WTC11 (cell line): ENCODE results near the gene YTHDF1. TPM values are rescaled to one million over a fixed set of nuclear protein-coding genes. Genes with fewer than 3 reads are reported as not detected.

ENCODE experiments used
- ATAC-seq: fragments of 200-7000 bp; cut with Tn5 transposase; 2 replicates; pipeline ENCODE4 v1.10.0; 2021; ENCODE audit warnings: mild to moderate bottlenecking, moderate library complexity
- CTCF ChIA-PET: fragments of 300-600 bp; sonication (Branson Sonifier 250); formaldehyde crosslinking; loops from one replicate; lab custom pipeline; 2021; ENCODE audit warnings: antibody characterized with exemption; lab: Charles Lee
- POLR2A ChIA-PET: fragments of 350-600 bp; sonication (Branson Sonifier 250); formaldehyde crosslinking; loops from one replicate; lab custom pipeline; 2021; ENCODE audit warnings: antibody characterized with exemption; lab: Charles Lee
- DNase-seq: peaks from one replicate; pipeline ENCODE4 v3.0.0; 2021; ENCODE audit warnings: low spot score
- H3K27ac Mint-ChIP-seq: 2 replicates; pipeline ENCODE4 v1.8.0; 2021; ENCODE audit warnings: mixed read lengths
- H3K27me3 Mint-ChIP-seq: 2 replicates; pipeline ENCODE4 v1.8.0; 2021; ENCODE audit warnings: low read depth, mild to moderate bottlenecking, moderate library complexity, mixed read lengths
- H3K36me3 Mint-ChIP-seq: 2 replicates; pipeline ENCODE4 v1.8.0; 2021; ENCODE audit warnings: mixed read lengths
- H3K4me1 Mint-ChIP-seq: 2 replicates; pipeline ENCODE4 v1.8.0; 2022; ENCODE audit warnings: mixed read lengths
- H3K4me3 Mint-ChIP-seq: 2 replicates; pipeline ENCODE4 v1.8.0; 2021; ENCODE audit warnings: mild to moderate bottlenecking, moderate library complexity, mixed read lengths
- H3K9me3 Mint-ChIP-seq: 2 replicates; pipeline ENCODE4 v1.8.0; 2021; ENCODE audit warnings: mixed read lengths
- ATF1 ChIP-seq: sonication (generic); formaldehyde crosslinking; IDR thresholded peaks from 2 replicates; pipeline ENCODE4 v1.8.1; 2023; ENCODE audit warnings: mild to moderate bottlenecking, moderate library complexity, missing genetic modification reagents
- ESRRA ChIP-seq: sonication (generic); formaldehyde crosslinking; IDR thresholded peaks from 2 replicates; pipeline ENCODE4 v1.8.1; 2022; ENCODE audit warnings: mild to moderate bottlenecking, missing genetic modification reagents, borderline replicate concordance
- ETV6 ChIP-seq: sonication (generic); formaldehyde crosslinking; IDR thresholded peaks from 2 replicates; pipeline ENCODE4 v1.8.1; 2022; ENCODE audit warnings: mild to moderate bottlenecking, missing genetic modification reagents
- GRHL2 ChIP-seq: fragments of 250-450 bp; sonication (Bioruptor Pico); IDR thresholded peaks from 2 replicates; pipeline ENCODE4 v1.8.0; 2022; ENCODE audit warnings: mild to moderate bottlenecking, moderate library complexity; ENCODE audit not compliant: insufficient replicate concordance, severe bottlenecking
- NR3C1 ChIP-seq: sonication (generic); formaldehyde crosslinking; conservative IDR thresholded peaks from 2 replicates; pipeline ENCODE4 v1.8.1; 2023; ENCODE audit warnings: low read depth, mild to moderate bottlenecking, missing genetic modification reagents
- OVOL2 ChIP-seq: fragments of 250-450 bp; sonication (Bioruptor Pico); IDR thresholded peaks from 2 replicates; pipeline ENCODE4 v1.9.0; 2021; ENCODE audit warnings: mild to moderate bottlenecking, borderline replicate concordance
- SMAD4 ChIP-seq: sonication (generic); formaldehyde crosslinking; IDR thresholded peaks from 2 replicates; pipeline ENCODE4 v1.8.0; 2022; ENCODE audit warnings: mild to moderate bottlenecking, missing genetic modification reagents
- ZNF232 ChIP-seq: sonication (generic); formaldehyde crosslinking; IDR thresholded peaks from 2 replicates; pipeline ENCODE4 v1.8.0; 2022; ENCODE audit warnings: mild to moderate bottlenecking, missing genetic modification reagents
- ZNF317 ChIP-seq: sonication (generic); formaldehyde crosslinking; IDR thresholded peaks from 2 replicates; pipeline ENCODE4 v1.8.1; 2023; ENCODE audit warnings: low read depth, mild to moderate bottlenecking, moderate library complexity, missing genetic modification reagents, borderline replicate concordance
- ZNF396 ChIP-seq: fragments of 250-450 bp; sonication (Bioruptor Pico); IDR thresholded peaks from 2 replicates; pipeline ENCODE4 v1.8.0; 2021; ENCODE audit warnings: mild to moderate bottlenecking, moderate library complexity, borderline replicate concordance
- ZNF423 ChIP-seq: fragments of 250-450 bp; sonication (Bioruptor Pico); IDR thresholded peaks from 2 replicates; pipeline ENCODE4 v2.1.2; 2022; ENCODE audit warnings: mild to moderate bottlenecking, moderate library complexity
- total RNA-seq: library from RNA; stranded (reverse); gene quantifications from 3 replicates; pipeline ENCODE4 v1.2.3, GENCODE V29; 2021
- TF ChIP-seq, protein P1 (sequence below): fragments of 250-450 bp; sonication (Bioruptor Pico); IDR thresholded peaks from 2 replicates; pipeline ENCODE4 v1.9.0; 2021; ENCODE audit warnings: moderate library complexity, mild to moderate bottlenecking, inconsistent platforms, borderline replicate concordance
- TF ChIP-seq, protein P2 (sequence below): sonication (generic); formaldehyde crosslinking; IDR thresholded peaks from 2 replicates; pipeline ENCODE4 v1.8.0; 2022; ENCODE audit warnings: mild to moderate bottlenecking, missing genetic modification reagents
- TF ChIP-seq, protein P3 (sequence below): sonication (generic); formaldehyde crosslinking; IDR thresholded peaks from 2 replicates; pipeline ENCODE4 v1.8.1; 2023; ENCODE audit warnings: mild to moderate bottlenecking, missing genetic modification reagents, moderate library complexity
- TF ChIP-seq, protein P4 (sequence below): sonication (generic); formaldehyde crosslinking; IDR thresholded peaks from 2 replicates; pipeline ENCODE4 v1.8.1; 2023; ENCODE audit warnings: mild to moderate bottlenecking, moderate library complexity, missing genetic modification reagents
- TF ChIP-seq, protein P5 (sequence below): sonication (generic); formaldehyde crosslinking; IDR thresholded peaks from 2 replicates; pipeline ENCODE4 v1.8.1; 2022; ENCODE audit warnings: mild to moderate bottlenecking, missing genetic modification reagents, moderate library complexity, borderline replicate concordance
- TF ChIP-seq, protein P6 (sequence below): fragments of 250-450 bp; sonication (Bioruptor Pico); conservative IDR thresholded peaks from 2 replicates; pipeline ENCODE4 v1.9.0; 2021; ENCODE audit warnings: mild to moderate bottlenecking
- TF ChIP-seq, protein P7 (sequence below): sonication (generic); formaldehyde crosslinking; IDR thresholded peaks from 2 replicates; pipeline ENCODE4 v1.8.1; 2023; ENCODE audit warnings: mild to moderate bottlenecking, missing genetic modification reagents
- TF ChIP-seq, protein P8 (sequence below): sonication (generic); formaldehyde crosslinking; IDR thresholded peaks from 2 replicates; pipeline ENCODE4 v1.8.0; 2023; ENCODE audit warnings: missing genetic modification reagents, mild to moderate bottlenecking, borderline replicate concordance

Gene YTHDF1
- total RNA-seq, 1 experiment from 2014 or later, result 61.3 TPM

DNA sequence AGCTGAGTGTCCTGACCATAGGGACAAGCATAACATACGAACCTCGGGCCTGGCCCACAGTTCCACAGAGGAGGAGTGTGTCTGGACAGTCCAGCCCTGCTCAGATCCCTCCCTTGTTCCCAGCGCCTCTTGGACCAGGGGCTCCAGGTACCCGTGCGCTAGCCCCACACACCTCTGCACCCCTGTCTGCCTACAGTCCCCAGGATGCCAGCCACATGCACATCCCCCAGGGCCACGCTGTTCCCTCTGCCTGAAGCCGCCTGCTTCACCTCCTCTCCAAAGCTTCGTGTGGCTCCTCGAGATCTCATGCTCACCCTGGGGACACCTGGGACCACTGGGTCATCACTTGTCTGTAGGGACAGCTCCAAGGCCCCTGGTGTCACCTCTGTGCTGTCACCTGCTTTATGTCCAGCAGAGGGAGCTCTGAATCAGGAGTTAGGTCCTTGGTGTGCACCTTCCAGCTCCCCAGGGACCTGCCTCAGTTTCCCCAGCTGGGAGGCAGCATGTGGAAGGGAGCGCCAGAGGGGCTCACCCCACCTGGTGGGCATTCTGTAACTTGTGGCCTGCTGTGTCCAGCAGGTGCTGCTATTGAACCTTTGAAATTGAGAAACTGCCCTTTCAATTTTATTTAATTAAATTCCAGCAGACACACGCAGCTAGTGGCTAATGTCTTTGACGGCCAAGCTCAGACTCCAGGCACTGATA, 7.3 kb upstream of the YTHDF1 start (continued):
- TF ChIP-seq, protein P1, sequence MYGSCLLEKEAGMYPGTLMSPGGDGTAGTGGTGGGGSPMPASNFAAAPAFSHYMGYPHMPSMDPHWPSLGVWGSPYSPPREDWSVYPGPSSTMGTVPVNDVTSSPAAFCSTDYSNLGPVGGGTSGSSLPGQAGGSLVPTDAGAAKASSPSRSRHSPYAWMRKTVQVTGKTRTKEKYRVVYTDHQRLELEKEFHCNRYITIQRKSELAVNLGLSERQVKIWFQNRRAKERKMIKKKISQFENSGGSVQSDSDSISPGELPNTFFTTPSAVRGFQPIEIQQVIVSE (CRISPR knock-in tag), result no peak
- no peak for TF ChIP-seq ETV6 (CRISPR knock-in tag)
- no peak for TF ChIP-seq ZNF232 (CRISPR knock-in tag)
- no peak for TF ChIP-seq ZNF396 (CRISPR knock-in tag)
- TF ChIP-seq, protein P2, sequence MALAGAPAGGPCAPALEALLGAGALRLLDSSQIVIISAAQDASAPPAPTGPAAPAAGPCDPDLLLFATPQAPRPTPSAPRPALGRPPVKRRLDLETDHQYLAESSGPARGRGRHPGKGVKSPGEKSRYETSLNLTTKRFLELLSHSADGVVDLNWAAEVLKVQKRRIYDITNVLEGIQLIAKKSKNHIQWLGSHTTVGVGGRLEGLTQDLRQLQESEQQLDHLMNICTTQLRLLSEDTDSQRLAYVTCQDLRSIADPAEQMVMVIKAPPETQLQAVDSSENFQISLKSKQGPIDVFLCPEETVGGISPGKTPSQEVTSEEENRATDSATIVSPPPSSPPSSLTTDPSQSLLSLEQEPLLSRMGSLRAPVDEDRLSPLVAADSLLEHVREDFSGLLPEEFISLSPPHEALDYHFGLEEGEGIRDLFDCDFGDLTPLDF, result no peak
- TF ChIP-seq ATF1 (CRISPR knock-in tag), result no peak
- TF ChIP-seq NR3C1 (CRISPR knock-in tag), result no peak
- TF ChIP-seq, protein P3, sequence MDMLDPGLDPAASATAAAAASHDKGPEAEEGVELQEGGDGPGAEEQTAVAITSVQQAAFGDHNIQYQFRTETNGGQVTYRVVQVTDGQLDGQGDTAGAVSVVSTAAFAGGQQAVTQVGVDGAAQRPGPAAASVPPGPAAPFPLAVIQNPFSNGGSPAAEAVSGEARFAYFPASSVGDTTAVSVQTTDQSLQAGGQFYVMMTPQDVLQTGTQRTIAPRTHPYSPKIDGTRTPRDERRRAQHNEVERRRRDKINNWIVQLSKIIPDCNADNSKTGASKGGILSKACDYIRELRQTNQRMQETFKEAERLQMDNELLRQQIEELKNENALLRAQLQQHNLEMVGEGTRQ (CRISPR knock-in tag), result 0 out of 2 replicates have a peak, but pooled peaks have one; percentile 10
- TF ChIP-seq, protein P4, sequence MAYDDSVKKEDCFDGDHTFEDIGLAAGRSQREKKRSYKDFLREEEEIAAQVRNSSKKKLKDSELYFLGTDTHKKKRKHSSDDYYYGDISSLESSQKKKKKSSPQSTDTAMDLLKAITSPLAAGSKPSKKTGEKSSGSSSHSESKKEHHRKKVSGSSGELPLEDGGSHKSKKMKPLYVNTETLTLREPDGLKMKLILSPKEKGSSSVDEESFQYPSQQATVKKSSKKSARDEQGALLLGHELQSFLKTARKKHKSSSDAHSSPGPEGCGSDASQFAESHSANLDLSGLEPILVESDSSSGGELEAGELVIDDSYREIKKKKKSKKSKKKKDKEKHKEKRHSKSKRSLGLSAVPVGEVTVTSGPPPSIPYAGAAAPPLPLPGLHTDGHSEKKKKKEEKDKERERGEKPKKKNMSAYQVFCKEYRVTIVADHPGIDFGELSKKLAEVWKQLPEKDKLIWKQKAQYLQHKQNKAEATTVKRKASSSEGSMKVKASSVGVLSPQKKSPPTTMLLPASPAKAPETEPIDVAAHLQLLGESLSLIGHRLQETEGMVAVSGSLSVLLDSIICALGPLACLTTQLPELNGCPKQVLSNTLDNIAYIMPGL (CRISPR knock-in tag), result no peak
- TF ChIP-seq SMAD4 (CRISPR knock-in tag), result no peak
- TF ChIP-seq, protein P5, sequence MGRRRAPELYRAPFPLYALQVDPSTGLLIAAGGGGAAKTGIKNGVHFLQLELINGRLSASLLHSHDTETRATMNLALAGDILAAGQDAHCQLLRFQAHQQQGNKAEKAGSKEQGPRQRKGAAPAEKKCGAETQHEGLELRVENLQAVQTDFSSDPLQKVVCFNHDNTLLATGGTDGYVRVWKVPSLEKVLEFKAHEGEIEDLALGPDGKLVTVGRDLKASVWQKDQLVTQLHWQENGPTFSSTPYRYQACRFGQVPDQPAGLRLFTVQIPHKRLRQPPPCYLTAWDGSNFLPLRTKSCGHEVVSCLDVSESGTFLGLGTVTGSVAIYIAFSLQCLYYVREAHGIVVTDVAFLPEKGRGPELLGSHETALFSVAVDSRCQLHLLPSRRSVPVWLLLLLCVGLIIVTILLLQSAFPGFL, result no peak
- TF ChIP-seq, protein P6, sequence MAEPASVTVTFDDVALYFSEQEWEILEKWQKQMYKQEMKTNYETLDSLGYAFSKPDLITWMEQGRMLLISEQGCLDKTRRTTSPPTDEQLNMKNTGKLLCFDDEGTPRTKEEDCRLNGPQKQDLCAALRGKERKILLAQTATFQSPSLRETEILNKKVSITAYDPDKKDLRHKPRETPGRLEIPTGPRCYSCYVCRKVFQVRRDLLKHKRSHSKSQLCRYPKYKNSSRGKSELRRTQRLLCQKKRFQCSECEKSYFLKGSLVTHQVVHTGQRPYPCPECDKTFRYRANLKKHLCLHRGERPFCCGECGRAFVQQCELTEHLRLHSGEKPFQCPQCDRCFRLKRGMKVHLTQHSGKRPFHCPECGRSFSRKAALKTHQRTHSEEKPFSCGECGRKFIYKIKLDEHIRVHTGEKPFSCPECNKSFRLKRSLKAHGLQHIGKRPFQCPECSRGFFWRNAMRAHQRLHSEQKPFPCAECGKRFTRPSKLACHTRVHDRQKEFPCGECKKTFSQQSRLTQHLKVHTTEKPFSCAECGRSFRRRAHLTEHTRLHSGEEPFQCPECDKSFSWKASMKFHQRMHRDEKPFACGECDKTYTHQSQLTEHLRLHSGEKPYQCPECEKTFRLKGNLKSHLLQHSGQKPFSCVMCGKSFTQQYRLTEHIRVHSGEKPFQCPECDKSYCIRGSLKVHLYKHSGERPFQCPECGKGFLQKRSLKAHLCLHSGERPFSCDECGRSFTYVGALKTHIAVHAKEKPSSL, result no peak
- TF ChIP-seq GRHL2, result no peak
- TF ChIP-seq OVOL2 (CRISPR knock-in tag), result no peak
- TF ChIP-seq, protein P7, sequence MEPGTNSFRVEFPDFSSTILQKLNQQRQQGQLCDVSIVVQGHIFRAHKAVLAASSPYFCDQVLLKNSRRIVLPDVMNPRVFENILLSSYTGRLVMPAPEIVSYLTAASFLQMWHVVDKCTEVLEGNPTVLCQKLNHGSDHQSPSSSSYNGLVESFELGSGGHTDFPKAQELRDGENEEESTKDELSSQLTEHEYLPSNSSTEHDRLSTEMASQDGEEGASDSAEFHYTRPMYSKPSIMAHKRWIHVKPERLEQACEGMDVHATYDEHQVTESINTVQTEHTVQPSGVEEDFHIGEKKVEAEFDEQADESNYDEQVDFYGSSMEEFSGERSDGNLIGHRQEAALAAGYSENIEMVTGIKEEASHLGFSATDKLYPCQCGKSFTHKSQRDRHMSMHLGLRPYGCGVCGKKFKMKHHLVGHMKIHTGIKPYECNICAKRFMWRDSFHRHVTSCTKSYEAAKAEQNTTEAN (CRISPR knock-in tag), result no peak
- TF ChIP-seq ZNF423 (CRISPR knock-in tag), result peak; percentile 65

DNA sequence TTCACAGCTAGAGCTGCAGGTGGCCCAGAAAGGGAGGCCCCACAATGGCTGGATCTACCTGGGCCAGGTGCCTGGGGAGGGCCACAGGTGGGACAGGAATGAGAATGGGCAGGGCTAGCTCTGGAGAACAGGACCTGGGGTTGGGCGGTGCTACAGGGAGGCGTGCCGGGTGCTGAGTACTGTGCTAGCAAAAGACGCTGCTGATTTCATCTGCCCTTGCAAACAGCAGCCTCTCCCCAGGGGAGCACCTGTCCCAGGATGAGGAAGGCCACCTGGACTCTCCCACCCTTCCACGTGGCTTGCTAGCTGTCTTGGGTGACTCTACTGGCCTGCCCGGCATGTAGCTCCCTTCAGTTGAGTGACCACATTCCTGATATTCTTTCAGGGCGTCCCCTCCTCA, 6.6 kb upstream of the YTHDF1 start:
- Mint-ChIP-seq H3K27me3 (peaks cover 4% of the 10 kb centered on the region; the same call in 1 of the 2 replicates), H3K27ac (no peak overlapping the region), H3K36me3 (no peaks in the 10 kb centered on the region), H3K4me3 (no peak overlapping the region), H3K4me1 (no peaks in the 10 kb centered on the region; the same call in 1 of the 2 replicates), H3K9me3 (no peaks in the 10 kb centered on the region)
- DNase-seq (no peak), ATAC-seq (no peak)
- ChIA-PET POLR2A (interaction anchor here (1.9 kb wide), 1 partner anchor 30 kb away, joined by 4 read pairs; no protein-coding TSS in a partner anchor), CTCF (interaction anchor here (1.0 to 4.8 kb wide), 32 partner anchors 8 to 616 kb away, joined by 3 to 173 read pairs (median 8); partner anchors contain the start of genes ARFGAP1, BIRC7, CHRNA4 and COL20A1)
- TF ChIP-seq, protein P8, sequence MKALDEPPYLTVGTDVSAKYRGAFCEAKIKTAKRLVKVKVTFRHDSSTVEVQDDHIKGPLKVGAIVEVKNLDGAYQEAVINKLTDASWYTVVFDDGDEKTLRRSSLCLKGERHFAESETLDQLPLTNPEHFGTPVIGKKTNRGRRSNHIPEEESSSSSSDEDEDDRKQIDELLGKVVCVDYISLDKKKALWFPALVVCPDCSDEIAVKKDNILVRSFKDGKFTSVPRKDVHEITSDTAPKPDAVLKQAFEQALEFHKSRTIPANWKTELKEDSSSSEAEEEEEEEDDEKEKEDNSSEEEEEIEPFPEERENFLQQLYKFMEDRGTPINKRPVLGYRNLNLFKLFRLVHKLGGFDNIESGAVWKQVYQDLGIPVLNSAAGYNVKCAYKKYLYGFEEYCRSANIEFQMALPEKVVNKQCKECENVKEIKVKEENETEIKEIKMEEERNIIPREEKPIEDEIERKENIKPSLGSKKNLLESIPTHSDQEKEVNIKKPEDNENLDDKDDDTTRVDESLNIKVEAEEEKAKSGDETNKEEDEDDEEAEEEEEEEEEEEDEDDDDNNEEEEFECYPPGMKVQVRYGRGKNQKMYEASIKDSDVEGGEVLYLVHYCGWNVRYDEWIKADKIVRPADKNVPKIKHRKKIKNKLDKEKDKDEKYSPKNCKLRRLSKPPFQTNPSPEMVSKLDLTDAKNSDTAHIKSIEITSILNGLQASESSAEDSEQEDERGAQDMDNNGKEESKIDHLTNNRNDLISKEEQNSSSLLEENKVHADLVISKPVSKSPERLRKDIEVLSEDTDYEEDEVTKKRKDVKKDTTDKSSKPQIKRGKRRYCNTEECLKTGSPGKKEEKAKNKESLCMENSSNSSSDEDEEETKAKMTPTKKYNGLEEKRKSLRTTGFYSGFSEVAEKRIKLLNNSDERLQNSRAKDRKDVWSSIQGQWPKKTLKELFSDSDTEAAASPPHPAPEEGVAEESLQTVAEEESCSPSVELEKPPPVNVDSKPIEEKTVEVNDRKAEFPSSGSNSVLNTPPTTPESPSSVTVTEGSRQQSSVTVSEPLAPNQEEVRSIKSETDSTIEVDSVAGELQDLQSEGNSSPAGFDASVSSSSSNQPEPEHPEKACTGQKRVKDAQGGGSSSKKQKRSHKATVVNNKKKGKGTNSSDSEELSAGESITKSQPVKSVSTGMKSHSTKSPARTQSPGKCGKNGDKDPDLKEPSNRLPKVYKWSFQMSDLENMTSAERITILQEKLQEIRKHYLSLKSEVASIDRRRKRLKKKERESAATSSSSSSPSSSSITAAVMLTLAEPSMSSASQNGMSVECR (CRISPR knock-in tag), result no peak
- TF ChIP-seq ESRRA (CRISPR knock-in tag) (no peak), ZNF317 (CRISPR knock-in tag) (no peak)
